ENCODE results near the gene FNDC5.

The FNDC5 gene

DNA sequence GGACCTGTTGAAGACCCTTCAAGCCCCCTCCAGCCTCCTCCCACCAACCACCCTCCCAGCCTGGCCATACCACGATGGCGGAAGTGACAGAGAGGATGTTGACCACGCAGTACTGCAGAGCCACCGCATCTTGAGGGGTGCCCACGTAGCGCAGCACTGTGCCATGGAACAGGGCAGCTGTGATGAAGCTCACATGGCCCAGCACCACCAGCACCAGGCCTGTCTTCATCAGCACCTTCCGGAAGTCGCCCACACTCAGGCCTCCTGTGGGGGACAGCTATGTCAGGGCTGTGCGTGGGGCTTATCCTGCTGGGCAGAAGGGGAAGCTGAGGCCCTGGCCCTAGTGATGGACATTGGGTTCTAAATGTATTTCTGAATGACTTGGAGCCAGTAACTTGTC, 27.3 kb upstream of the FNDC5 start:
- FAIRE-seq: no peak
- no peak for DNase-seq (ENCODE audit: insufficient read length, low spot score)

DNA sequence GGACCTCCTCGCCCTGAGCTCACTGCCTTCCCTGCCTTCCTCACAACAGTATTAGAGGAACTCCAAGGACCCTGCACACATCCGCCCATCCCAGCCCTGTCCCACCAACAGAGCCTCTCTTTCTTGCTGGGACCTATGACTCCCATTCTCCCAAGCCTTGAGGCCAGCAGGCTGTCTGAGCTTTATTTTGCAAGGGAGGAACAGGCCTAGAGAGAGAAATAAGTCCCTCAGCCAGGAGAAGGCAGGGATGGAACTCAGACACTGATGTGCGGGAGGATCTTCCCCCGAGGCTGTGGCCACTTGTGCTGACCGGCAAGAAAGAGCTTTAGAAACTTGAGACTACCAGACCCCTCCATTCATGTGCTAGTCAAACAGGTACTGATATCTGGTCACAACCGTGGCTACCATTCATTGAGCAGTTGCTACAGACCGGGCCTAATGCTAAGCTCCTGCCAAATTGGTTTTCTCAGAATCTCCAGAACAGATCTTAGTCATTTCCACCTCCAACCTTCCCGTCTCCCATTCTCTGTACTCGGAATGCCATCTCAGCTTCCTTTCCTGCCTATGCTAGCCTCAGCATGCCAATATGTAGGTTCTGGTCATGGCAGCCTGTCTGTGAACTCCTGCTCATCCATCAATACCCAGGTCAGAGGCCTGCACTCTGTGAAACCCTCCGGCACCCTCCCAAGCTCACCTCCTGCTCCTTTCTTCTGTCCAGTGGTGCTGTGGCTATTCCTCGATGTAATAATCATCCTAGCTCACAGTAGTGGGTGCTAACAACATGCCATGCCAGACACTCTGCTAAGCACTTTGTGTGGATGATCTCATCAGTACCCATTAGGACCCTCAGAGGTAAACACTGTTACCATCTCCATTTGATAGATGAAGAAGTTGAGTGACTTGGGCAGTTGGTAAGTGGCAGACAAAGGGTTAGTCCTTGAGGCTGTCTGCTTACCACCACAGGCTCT, 26.7 kb upstream of the FNDC5 start:
- FAIRE-seq (no peak), DNase-seq (ENCODE audit: insufficient read length, low spot score) (no peak)

DNA sequence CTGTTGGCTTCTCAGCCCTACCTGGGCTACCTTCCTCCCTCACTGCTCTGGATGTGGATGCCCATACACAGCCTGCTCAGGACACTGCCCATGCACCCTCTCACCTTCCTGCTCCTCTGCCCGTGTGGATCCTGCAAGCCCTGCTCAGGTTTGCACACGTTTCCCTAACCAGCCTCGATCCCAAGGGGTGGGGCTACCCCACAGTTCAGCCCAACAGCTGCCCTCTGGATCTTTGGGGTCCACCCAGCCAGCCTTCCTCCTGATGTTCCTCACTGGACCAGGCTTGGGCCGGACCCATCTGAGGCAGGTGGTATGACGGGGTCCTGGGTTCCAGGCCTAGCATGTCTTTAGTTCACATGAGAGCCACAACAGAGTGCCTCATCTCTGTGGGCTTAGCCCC, 25.7 kb upstream of the FNDC5 start:
- FAIRE-seq (no peak), DNase-seq (ENCODE audit: insufficient read length, low spot score) (no peak)

DNA sequence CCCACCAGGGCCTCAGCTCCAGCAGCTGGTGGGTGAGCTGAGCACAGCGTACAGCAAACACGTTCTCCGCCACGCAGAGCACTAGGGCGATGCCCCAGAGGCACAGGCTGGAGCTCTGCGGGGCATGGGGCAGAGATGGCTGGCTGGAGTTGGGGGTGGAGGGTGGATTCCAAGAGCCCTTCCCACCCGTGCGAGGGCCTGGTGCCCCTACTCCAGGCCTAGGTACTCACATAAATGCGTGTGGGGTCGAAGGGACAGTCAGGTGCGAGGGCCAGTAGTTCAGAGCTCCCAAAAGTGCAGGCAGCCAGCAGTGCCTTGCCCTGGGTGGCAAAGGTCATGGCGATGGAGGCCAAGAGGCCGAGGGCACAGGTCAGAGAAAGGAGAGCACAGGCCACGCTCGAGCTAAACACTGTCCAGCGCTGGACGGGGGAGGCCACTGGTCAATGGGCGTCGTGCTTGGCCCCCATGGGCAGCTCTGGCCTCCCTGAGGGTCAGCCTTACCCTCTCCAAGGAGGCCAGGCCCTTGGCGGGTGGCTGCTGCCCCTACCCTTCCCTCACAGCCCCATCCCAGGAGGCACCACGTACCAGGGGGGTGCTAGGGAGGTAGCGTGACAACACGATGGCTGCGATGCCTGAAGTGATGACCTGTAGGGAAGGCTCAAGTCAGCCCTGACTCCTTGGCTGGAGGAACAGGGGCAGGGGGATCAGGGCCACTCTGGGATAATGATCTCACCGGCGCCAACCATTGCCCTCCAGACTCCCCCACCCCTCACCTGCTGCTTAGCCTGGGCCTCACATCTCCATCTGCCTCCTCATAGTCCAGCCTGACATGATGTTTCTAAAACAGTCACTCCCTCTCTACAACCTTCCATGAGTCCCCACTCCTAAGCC, 24.9 kb upstream of the FNDC5 start:
- no peak for DNase-seq (ENCODE audit: insufficient read length, low spot score)
- no peak for FAIRE-seq

DNA sequence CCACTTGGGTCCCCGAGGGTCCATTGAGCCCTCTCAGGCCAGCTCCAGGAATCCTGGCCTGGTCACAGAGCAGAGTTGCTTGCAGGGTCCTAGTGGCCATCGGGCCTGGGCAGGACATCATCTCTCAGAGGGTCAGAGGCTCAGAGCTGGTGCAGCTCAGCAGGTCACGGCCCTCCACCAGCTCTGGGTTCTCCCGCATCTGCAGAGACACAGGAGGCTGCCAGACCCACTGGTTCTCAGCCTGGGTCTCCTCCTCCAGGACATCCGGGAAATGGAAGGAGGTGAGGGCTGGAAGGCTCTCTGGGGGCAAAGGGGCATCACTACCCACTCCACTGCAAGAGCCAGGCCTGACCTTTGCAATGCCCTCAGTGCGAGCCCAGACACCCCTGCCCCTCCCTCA, 24.0 kb upstream of the FNDC5 start:
- no peak for FAIRE-seq
- no peak for DNase-seq (ENCODE audit: insufficient read length, low spot score)

DNA sequence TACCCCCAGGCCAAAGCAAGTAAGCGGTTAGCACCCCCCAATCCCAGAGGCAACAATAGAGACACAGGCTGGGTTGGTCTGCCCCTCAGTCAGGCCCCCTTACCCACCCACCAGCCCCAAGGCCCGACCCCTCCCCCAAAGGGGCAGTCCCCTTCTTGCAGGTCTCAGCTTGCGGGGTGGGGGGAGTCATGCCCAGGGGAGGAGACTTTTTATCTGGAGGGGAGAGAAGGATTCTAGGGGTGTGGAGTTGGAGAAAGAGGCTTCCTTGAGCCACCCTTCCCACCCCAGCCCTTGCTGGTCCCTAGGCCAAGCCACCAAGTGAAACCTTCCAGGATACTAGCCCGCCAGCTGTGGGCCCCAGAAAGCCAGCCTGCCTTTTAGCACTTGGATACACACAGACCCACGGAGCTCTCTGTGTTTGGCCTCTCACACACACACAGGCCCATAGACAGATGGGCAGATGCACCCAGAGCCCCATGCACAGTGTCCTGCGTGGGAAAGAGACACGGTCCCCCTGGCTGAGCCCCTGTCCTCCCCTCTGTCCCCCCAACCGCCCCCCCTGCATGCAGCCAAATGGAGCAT, 23.4 kb upstream of the FNDC5 start:
- DNase-seq (ENCODE audit: insufficient read length, low spot score): no peak
- FAIRE-seq: no peak

DNA sequence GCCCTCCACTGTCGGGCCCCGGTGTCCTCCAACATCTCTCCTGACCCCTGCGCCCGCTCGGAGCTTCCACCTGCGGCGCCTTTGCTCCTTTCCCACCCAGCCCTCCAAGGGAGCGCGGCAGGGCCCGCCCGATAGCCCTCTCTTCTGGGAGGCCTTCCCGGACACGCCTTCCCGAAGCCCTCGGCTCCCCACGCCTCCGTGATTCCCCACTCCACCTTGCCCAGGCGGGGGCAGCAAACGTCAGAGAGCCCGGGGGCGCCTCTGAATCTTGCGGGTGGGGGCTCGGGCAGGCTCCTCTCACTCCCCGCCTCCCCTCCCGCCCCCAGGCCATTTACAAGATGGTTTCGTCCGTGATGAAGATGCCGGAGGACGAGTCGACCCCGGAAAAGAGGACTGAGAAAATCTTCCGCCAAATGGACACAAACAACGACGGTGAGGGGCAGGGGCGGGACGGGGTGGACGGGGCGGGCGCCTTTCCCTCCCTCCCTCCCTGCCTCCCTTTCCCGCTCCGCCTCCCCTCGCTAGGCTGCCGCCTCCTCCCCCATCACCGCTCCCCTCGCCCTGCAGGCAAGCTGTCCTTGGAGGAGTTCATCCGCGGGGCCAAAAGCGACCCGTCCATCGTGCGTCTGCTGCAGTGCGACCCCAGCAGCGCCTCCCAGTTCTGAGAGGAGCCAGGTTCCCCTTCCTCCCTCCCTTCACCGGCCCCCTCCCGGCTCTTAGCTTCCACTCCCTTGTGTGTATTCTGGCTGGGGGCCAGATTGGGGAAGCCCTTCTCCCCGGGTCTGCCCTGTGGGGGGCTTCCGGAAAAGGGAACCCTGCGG, 22.7 kb upstream of the FNDC5 start:
- FAIRE-seq: no peak
- DNase-seq (ENCODE audit: insufficient read length, low spot score): no peak

DNA sequence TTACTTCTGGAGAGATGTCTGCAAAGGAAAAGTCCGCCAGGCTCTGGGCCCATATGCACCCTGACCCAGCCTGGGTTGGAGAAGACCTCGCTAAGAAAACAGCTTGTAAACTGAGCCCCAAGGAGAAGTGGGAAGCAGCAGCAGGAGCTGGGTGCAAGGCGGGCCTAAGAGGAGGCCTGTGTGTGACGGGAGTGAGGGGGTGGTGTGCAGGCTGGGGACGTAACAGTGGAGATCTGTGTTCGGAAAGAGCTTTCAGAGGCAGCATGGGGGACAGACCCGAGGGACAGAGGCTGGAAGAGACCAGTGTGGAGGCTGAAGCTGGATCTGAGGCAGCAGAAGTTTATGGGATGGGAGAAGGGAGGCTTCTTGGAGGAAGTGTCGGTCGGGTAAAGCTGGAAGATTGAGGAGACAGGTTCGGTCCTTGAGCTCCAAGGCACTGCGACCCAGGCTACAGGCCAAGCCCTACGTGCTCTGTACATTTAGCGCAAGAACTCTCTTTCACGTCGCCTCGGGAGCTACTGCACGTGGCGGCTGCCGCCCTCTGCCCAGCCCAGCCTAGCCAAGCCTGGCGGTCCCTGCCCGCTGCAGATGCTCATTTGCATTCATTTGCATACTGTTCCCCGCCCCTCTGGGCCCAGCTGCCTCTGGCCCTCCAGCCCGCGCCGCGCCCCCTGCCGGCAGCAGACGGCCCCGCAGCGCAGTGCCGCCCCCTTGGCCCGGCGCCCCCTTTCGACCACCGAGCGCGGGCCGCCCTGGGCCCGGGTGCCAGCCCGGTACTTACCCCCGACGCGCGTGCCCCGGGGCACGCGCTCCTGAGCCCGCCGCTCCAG, 21.9 kb upstream of the FNDC5 start:
- FAIRE-seq (no peak), DNase-seq (ENCODE audit: insufficient read length, low spot score) (peak; percentile 78)

DNA sequence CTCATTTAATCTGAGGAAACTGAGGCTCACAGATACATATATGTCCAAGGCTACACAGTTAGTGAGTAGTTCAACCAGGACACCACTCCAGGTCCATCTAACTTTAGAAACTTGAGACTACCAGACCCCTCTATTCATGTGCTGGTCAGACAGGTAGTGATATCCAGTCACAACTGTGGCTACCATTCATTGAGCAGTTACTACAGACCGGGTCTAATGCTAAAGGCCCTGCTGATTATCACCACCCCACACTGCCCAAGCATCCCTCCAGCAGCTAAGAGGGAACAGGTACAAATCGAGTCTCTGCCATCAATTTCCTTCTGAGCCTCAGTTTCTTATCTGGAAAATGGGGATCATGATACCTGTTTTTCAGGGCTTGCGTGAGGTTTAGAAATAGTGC, 20.9 kb upstream of the FNDC5 start:
- DNase-seq (ENCODE audit: insufficient read length, low spot score): no peak
- FAIRE-seq: no peak

DNA sequence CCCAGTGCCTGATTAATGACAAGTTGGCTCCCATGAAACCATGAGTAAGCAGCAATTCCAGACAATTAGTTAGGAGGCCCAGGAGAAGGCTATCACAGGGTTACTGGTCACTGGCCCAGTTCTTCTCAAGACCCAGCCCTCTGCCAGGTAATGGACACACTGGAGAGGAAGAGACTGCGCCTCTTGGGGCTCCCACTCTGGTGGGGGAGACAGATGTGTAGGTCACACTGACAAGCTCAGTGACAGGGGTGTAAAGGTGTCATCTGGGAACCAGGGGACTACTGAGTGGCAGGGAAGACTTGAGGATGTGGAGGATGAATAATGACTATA, 20.5 kb upstream of the FNDC5 start:
- no peak for FAIRE-seq

DNA sequence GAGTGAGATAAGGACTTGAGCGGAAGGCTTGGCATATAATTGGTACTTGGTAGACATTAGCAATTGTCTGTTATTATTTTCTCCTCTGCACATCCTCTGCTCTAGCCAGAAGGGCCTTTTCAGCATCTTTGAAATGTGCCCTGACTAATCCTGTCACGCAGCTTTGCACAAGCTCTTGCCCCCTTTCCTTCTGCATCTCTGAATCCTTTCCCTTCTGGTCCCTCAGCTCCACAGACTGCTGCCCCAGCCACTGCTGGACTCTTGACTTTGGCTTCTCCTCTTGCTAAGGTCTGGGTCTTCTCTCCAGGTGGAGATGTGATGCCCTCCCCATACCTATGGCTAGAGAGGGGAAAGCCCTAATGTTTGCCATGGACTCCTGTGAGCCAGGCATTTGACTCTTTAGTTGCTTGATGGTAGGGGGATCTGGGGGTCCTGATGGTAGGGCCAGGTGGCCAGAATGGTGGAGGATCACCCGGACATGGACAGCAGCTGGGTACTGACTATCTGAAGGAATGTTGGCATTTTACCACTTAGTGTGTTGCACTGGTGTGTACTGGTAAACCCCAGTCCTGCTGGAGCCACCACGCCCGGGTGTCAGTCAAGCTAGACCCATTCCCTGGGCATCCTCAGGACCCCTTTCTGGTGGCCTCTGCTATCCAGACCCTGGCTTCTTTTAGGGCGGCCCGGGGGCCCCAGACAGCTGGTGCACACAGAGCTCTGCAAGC, 20.0 kb upstream of the FNDC5 start:
- DNase-seq (ENCODE audit: insufficient read length, low spot score): no peak
- no peak for FAIRE-seq

More for the DNA sequence above, 20.5 kb upstream of the FNDC5 start:
- DNase-seq (ENCODE audit: insufficient read length, low spot score): no peak

DNA sequence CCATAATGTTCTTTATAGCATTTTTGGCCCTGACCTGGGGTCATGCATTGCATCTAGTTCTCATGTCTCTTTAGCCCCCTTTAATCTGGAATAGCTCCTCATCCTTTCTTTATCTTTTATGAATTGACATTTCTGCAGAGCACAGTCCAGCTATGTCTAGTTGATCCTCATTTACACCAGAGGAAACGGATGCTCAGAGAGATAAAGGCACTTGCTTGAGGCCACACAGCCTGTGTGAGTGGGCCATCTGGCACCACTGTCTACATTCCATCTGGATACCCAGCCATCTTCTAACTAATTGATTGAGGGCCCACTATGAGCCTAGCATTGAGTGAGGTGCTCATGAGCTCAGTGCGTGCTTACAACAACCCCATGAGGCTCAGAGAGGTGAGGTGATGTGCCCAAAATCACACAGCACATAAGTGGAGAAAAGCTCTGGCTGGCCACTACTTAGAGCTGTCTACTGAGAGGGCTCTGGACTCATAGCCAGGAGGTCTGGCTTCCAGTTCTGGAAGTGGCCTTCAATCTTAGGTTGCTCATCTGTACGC, 19.1 kb upstream of the FNDC5 start:
- FAIRE-seq: no peak

DNA sequence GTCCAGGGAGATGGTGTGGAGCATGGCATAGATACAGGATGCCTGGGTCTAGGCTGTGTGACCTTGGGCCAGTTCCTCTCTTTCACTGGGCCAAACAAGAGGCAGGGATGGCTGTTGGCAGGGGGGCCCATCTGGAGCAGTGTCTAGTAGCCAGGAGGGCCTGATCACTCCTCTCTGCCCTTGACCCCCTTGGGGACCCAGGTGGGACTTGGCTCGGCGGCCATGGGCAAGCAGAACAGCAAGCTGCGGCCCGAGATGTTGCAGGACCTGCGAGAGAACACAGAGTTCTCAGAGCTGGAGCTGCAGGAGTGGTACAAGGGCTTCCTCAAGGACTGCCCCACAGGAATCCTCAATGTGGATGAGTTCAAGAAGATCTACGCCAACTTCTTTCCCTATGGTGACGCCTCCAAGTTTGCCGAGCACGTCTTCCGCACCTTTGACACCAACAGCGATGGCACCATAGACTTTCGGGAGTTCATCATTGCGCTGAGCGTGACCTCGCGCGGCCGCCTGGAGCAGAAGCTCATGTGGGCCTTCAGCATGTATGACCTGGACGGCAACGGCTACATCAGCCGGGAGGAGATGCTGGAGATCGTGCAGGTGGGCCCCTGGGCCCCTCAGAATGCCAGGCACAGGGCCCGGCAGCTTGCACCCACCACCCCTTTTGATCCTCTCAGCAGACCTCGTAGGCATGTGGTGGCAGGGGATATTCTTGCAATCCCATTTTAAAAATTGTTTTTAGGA, 18.1 kb upstream of the FNDC5 start:
- FAIRE-seq (no peak), DNase-seq (ENCODE audit: insufficient read length, low spot score) (no peak)

More for the DNA sequence above, 19.1 kb upstream of the FNDC5 start:
- no peak for DNase-seq (ENCODE audit: insufficient read length, low spot score)

DNA sequence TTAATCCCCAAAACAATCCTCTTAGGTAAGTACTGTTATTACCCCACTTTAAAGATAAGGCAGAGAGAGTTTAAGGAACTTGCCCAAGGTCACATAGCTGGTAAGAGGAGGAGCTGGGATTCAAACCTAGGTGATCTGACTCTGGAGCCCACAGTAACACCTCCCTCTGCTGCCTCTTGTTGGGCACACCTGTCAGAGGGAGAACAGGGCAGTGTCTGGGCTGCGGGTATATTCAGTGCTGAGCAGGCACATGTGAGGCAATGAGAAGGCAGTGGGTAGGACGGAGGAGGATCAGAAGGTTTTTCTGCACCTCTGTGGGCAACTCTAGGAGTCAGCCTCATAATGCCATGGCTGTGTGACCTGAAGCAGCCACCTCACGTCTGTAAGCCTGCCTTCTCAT, 17.4 kb upstream of the FNDC5 start:
- DNase-seq (ENCODE audit: insufficient read length, low spot score): no peak
- no peak for FAIRE-seq

DNA sequence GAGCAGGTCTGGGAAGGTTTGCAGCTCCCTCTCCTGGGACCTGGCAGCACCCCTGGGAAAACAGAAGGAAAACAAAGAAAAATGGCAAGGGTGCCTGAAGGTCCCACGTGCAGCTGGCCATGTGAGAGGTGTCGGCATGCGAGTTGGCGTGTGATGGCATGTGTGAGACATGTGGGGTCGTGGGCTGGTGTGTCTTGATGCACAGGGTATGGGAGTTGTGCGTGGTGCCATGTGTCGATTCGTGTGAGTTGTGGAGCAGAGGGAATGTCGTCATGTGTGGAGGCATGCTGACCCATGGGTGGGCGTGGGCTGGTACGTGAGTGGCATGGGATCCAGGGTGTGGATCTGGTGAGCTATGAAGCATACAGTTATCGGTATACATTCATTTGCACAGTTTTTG, 16.9 kb upstream of the FNDC5 start:
- FAIRE-seq: no peak
- no peak for DNase-seq (ENCODE audit: insufficient read length, low spot score)

DNA sequence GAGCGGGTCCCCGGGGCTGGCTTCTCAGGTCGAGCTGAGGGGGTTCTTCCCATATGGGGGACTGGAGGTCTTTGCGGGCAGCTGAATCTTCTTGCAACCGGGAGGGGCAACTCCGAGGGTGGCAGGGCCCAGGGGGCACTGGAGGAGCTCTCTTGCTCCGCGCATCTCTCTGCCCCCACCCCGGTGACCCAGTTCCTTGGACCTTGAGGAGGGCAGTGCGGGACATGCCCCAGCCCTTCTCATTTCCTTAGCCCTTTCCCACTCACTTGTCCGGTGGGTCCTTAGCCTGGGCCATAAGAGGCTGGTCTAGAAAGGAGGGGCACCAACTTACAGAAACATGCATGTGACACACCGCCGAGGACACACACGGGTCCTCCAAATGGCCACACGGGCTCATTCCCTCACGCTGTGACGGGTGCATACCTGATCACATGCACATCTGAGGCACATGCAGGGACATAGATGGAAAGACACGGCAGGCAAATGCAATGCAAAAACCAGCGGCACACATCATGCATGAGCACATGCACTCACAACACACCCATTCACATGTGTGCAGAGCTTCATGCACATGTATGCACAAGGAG, 16.2 kb upstream of the FNDC5 start:
- FAIRE-seq: no peak
- DNase-seq (ENCODE audit: insufficient read length, low spot score): no peak

DNA sequence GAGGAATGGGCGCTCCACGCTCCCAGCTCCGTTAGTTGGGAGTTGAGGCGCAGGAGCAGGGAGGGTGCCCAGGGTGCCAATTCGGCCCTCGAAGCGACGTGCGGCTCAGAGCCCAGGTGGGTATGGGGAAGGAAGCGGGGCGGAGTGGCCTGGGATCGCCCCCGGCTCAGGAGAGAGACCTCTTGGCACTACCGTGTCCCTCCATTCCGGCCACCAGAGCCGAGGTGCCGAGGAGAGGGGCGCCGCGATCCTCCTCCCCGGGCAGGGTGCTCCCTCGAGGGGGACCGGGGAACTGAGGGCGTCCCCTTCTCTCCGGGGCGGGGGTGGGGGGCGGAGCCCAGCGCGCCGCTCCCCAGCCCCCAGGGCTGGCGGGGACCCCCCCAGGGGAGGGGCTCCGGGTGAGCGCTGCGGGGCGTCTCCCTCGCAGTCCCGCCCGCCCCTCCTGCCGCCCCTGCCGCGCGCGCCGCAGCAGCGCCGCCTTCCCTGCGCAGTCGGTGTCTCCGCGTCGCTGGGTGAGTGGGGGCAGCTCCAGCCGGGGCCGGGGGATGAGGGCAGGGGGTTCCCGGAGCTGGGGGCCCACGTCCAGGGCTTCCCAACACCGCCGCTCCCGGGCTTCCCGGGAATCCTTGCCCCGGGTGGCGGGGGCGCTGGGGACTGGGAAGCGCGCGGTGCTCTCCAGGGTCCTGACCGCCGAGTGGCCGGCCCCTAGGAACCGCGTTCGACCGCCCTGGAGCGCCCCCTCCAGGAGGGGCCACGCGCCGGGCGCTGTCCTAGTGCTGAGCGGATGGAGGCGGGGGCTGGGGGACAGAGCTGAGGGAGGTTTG, 15.5 kb upstream of the FNDC5 start, which contains the start of gene HPCA:
TSS of gene HPCA (plus strand) at position 488 of the 824 bp plus-strand sequence. CDS start 2,408 bp downstream, outside the sequence.
- no peak for DNase-seq (ENCODE audit: insufficient read length, low spot score)
- FAIRE-seq: no peak
